DMS 273 treated with DMSO at 0.1 percent for 48 hours (cell line): ENCODE results near the gene TMEM238L.

Experiments
- DNase-seq: peaks from one replicate; lab custom pipeline; 2025; lab: John Stamatoyannopoulos, UW

Gene TMEM238L

GRCh38 chr17:10804546-10804945 is 647 bp upstream of the TMEM238L start:
- no peak for DNase-seq

- DNase-seq = no peak
Measured at GRCh38 chr17:10803350-10803749, 549 bp downstream of the TMEM238L start.

DNA sequence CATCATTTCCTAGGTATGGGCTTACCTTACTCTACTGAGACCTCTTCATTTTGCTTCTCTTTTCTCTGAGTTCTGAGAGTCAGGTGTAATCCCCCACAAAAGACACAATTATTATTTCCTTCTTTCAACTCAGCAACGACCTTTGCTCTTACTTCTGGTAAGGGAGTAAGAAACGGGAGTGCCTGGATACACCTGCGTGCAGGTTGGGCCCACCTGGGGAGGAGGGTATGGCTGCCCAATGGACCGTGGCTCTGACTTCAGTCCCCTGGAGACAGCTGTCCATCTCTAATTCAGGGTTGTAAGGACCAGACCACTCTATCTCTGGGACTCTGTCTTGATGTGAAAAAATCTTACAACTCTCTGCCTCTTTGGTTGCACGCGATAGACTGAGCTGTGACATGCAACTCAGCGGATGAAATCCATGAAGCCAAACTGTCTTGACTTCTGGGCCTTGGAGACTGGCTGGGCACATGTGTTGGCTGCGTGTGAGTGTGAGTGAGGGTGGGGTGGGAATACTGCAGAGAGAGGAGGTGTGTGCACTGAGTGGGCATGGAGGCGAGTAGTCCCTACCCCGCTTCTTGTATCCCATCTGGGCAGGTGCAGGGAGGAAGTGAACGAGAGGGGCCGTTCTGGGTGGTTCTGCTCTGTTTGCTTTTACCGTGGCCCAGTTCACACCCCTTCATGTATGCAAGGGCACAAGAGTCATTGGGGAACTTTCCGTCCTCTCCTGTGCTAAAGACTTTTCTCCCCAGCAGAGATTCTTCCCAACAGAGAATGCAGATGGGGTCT is 1.2 kb downstream of the TMEM238L start:
- no peak for DNase-seq

DNA sequence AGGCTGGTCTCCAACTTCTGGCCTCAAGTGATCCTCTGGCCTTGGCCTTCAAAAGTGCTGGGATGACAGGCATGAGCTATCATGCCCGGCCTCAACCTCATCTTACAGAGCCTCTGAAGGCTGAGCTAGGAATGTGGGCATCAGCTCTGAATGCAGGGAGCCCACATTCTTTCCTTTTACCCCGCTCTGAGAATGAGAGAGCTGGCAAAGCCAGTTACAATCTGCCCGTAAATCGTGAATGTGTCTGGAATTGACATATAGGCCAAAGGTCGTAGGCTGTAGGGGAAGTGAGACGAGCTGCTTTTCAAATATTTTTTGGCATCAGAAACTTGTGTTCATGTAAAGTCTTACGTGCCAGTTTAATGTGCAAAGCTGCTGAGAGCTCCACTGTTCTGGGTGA is 4.5 kb downstream of the TMEM238L start:
- DNase-seq = no peak

GRCh38 chr17:10798910-10799309 is 5.0 kb downstream of the TMEM238L start:
- DNase-seq = no peak

- DNase-seq = no peak
Measured at GRCh38 chr17:10798332-10798749, 5.6 kb downstream of the TMEM238L start.

GRCh38 chr17:10797476-10798328 is 6.2 kb downstream of the TMEM238L start:
- no peak for DNase-seq

- no peak for DNase-seq
Measured at GRCh38 chr17:10793816-10794215, 10.1 kb downstream of the TMEM238L start.

DNA sequence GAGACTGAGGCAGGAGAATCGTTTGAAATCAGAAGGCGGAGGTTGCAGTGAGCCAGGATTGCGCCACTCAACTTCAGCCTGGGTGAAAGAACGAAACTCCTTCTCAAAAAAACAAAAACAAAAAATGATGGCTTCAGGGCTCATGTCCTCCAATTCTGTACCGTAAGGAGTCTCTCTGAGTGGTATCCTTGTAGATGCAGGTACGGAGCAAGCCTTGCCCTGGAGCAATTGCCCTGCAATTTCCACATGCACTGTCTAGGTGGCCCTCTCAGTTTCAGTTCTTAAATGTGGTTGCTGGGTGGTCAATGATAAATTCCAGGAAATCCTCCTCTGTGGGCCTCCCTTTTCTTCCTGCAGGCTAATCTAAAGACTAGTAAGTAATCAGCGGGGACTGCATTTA is 10.6 kb downstream of the TMEM238L start:
- no peak for DNase-seq

GRCh38 chr17:10792151-10792550 is 11.7 kb downstream of the TMEM238L start:
- no peak for DNase-seq

DNA sequence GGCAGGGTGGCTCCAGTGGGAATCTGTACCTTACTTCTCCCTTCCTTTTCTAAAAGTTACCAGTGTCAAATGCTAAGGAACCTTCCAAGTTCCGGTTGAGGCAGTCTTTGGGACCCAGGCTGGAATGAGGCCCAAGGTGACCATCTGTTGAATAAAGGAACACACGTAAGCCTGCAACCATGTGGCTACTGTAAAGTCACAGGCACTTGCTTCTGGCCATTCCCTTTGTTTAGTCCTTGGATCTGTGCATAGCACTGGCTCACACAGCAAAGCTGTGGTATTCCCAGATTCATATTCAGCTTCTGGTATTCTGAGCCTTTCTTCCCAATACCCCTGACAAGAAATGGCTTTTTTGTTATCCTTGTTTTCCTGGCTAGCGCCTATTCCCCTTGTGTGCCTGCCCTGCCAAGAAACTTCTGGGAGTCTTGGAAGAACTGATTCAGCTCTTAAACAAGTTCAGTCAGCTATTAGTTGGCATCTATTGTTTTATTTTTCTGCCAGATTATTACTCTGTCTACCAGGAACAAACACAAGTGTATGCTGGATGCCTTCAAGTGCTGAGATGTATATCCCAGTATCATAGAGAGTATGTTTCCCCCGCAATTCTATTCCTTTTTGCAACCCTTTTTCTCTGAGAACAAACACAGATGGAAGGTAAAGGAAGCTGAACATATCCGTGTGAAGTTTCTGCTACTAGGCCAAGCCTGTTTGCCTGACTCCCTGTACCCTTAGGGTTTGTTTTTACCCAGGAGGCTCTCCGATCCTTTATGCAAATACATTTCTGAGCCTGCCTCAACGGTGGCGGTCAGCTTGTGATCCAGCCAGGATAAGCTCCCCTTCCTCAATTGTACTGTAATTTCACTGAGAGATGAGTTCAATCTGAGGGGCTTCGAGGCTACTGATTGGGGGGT is 13.2 kb downstream of the TMEM238L start:
- DNase-seq = peak; percentile 4

- DNase-seq = no peak
Measured at GRCh38 chr17:10789694-10790271, 14.1 kb downstream of the TMEM238L start.

DNA sequence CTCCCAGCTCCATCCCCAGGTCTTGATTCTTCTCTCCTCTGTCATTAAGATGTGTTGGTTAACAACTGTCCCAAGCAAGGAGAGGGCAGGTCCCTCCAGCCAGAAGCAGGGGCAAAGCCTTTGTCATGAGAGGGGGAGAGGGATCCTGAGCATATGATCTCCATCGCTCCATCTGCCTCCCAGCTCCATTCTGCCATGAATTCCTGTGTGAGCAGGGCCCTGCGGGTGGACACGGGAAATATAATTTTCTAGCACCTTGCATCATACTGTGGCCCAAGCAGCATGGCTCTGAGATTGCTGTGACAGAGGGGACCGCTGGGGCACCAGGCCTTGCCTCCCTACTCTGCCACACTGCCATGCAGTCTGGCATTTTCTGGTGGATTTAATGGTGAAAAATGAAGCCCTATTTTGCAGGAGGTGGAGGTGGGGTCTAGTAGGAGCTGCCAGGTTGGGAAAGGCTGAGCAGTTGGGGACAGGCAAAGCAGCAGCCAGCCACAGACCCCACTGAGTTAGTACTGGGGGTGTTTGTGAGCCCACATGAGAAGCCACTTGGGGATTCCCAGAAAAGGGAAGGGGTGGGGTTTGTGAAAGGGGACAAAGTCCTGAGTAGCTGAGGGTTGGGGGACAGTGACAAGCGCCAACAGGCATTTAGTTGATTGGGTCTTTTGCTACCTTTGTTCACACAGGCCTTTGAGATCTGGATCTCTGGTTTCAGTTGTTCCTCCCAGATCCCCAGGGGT is 16.4 kb downstream of the TMEM238L start:
- DNase-seq = no peak

DNA sequence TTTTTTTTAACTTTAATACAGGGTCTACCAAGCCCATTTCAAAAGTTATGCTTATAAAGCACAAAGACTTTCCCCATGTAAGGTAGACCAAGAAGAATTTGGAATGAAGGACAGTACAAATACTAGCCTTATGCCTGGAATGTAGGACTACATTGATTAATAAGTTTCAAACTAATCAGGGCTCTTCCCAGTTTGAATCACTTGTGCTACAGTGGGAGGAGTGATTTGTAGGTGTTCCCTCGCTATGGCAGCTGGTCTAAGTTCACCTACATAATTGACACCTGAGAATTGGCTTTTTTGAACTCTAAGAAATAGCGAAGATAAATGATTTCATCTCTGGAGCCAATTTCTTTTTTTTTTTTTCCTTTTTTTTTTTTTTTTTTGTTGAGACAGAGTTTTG is 18.6 kb downstream of the TMEM238L start:
- DNase-seq = no peak

DNA sequence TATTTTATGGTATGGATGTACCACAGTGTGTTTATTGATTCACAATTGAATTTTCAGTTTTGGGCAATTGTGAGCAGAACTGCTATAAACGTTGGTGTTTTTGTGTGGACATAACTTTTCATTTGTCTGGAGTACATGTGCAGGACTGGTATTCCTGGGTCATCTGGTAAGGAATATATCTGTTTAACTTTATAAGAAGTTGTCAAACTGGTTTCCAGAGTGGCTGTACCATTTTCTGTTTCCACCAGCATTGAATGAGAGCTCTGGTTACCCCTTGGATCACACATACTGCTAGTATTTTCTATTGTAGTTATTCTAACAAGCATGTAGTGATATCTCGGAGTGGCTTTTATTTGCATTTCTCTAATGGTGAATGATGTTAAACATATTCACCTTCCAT is 24.3 kb downstream of the TMEM238L start:
- DNase-seq = no peak

DNA sequence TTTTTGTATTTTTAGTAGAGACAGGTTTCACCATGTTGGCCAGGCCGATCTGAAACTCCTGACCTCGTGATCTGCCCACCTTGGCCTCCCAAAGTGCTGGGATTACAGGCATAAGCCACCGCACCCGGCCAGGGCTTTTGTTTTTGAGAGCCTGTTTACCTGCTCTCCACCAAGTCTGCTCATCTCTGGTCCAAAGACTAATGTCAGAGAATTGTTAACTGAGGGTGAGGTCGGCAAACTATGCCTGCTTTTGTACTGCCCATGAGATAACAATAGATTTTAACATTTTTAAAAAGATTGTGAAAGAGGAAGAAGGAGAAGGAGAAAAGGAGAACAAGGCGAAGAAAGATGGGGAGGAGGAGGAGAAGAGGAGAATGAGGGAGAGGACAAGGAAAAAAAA is 26.0 kb downstream of the TMEM238L start:
- DNase-seq = no peak

DNA sequence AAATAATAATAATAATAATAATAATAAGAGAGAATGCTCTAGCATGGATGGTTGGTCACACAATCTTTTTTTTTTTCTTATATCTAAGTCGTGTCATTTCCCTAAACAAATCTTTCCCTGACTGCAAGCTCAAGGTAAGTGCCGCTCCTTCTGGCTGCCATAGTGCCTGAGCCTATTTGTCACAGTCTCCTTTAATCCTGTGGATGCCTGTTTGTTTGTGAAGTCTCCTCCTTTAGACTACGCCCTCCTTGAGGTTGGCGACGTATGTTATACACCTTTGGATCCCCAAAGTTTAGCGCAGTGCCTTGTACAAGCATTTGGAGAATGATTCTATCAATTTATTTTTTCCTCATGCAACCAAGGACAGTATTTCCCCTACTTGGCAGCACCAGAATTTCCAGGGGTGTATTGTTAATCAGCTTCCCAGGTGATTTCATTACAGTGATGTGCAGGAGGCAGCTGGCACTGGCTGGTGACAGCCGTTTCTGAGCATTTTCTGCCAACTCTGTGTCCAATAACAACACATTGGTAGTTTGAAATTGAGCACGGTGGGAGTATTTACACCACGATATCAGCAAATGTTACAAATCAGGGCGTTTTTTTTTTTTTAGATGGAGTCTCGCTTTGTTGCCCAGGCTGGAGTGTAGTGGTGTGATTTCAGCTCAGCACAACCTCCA is 26.6 kb downstream of the TMEM238L start:
- no peak for DNase-seq

GRCh38 chr17:10776381-10776780 is 27.5 kb downstream of the TMEM238L start:
- DNase-seq = no peak

GRCh38 chr17:10775740-10776356 is 28.1 kb downstream of the TMEM238L start:
- DNase-seq = no peak

- DNase-seq = no peak
Measured at GRCh38 chr17:10775058-10775457, 28.8 kb downstream of the TMEM238L start.
